EL (cell line): ENCODE measurements around the gene SMPD4.
A peak's percentile ranks its signal among the peaks of the same experiment; 100 is the strongest.
"Not testable (repeated sequence)": the region's sequence is repeated elsewhere in the genome, so short reads cannot be mapped to it uniquely, and the experiment has no call there.

ENCODE experiments used
- DNase-seq: peaks from one replicate; pipeline ENCODE4 v3.0.0-alpha.2; 2016

The SMPD4 gene

GRCh38 chr2:130181325-130181879 lies at the start of gene SMPD4:
Gene SMPD4, minus strand, starts transcription at chr2:130181602. Its CDS starts 5,010 bp downstream, at chr2:130176592.
- DNase-seq, result peak; percentile 96

GRCh38 chr2:130230907-130231306 lies 49.5 kb upstream of the SMPD4 start:
- DNase-seq, result not testable (repeated sequence)

GRCh38 chr2:130230376-130230775 lies 49.0 kb upstream of the SMPD4 start:
- not testable (repeated sequence) for DNase-seq

GRCh38 chr2:130229161-130229510 lies 47.7 kb upstream of the SMPD4 start:
- not testable (repeated sequence) for DNase-seq

- DNase-seq, result not testable (repeated sequence)
These were observed 47.2 kb upstream of the SMPD4 start for GRCh38 chr2:130228467-130229160.

- DNase-seq, result not testable (repeated sequence)
These were observed 46.6 kb upstream of the SMPD4 start for GRCh38 chr2:130228005-130228404.

- DNase-seq, result not testable (repeated sequence)
These were observed 41.1 kb upstream of the SMPD4 start for GRCh38 chr2:130222523-130222922.

- not testable (repeated sequence) for DNase-seq
These were observed 39.1 kb upstream of the SMPD4 start for GRCh38 chr2:130220505-130220904.

- DNase-seq, result not testable (repeated sequence)
These were observed 37.7 kb upstream of the SMPD4 start for GRCh38 chr2:130219147-130219546.

GRCh38 chr2:130207051-130207450 lies 25.6 kb upstream of the SMPD4 start:
- DNase-seq, result not testable (repeated sequence)

GRCh38 chr2:130203150-130203549 lies 21.7 kb upstream of the SMPD4 start:
- DNase-seq, result not testable (repeated sequence)

- not testable (repeated sequence) for DNase-seq
These were observed 21.1 kb upstream of the SMPD4 start for GRCh38 chr2:130202518-130202917.

GRCh38 chr2:130198343-130198742 lies 16.9 kb upstream of the SMPD4 start, which contains the start of gene TUBA3E:
Gene TUBA3E, minus strand, starts transcription at chr2:130198439. Its CDS starts 79 bp downstream, at chr2:130198360.
- DNase-seq, result no peak

GRCh38 chr2:130196052-130196451 lies 14.7 kb upstream of the SMPD4 start:
- DNase-seq, result not testable (repeated sequence)

- DNase-seq, result not testable (repeated sequence)
These were observed 13.8 kb upstream of the SMPD4 start for GRCh38 chr2:130195089-130195635.

- DNase-seq, result not testable (repeated sequence)
These were observed 12.4 kb upstream of the SMPD4 start for GRCh38 chr2:130193824-130194223.

GRCh38 chr2:130192451-130192850 lies 11.0 kb upstream of the SMPD4 start:
- not testable (repeated sequence) for DNase-seq

GRCh38 chr2:130191319-130191718 lies 9.9 kb upstream of the SMPD4 start:
- DNase-seq, result not testable (repeated sequence)

GRCh38 chr2:130190237-130190636 lies 8.8 kb upstream of the SMPD4 start:
- DNase-seq, result no peak

- DNase-seq, result not testable (repeated sequence)
These were observed 7.6 kb upstream of the SMPD4 start for GRCh38 chr2:130188958-130189357.

GRCh38 chr2:130187859-130188792 lies 6.7 kb upstream of the SMPD4 start:
- not testable (repeated sequence) for DNase-seq

- DNase-seq, result no peak
These were observed 5.9 kb upstream of the SMPD4 start for GRCh38 chr2:130187268-130187667.

GRCh38 chr2:130186391-130186790 lies 5.0 kb upstream of the SMPD4 start:
- no peak for DNase-seq
